Stimulated activated effector memory CD8-positive, alpha-beta T cell treated with anti-CD3 and anti-CD28 coated beads, Interleukin-12 subunit alpha, Interleukin-12 subunit beta, amount 100 ng/mL, for 72 hours (primary cell): ENCODE measurements around the gene WDR46.
"Not testable (repeated sequence)": the region's sequence is repeated elsewhere in the genome, so short reads cannot be mapped to it uniquely, and the experiment has no call there.

ENCODE experiments used
- ATAC-seq: fragments of 150-1000 bp; cut with Tn5 transposase; 2 replicates; pipeline ENCODE4 v1.10.0; 2021
- DNase-seq, 2 donors: peaks; one replicate each; pipeline ENCODE4 v3.0.0; 2021 to 2022; ENCODE audit warnings: low spot score in 2 of 2
- H3K27ac Mint-ChIP-seq: one replicate; pipeline ENCODE4 v1.8.0; 2022; ENCODE audit warnings: mild to moderate bottlenecking, mixed read lengths
- H3K36me3 Mint-ChIP-seq: one replicate; pipeline ENCODE4 v1.8.0; 2022; ENCODE audit warnings: mild to moderate bottlenecking, mixed read lengths
- H3K4me1 Mint-ChIP-seq: one replicate; pipeline ENCODE4 v1.8.0; 2022; ENCODE audit warnings: mixed read lengths
- H3K4me3 Mint-ChIP-seq: one replicate; pipeline ENCODE4 v1.8.0; 2022; ENCODE audit warnings: mild to moderate bottlenecking, mixed read lengths
- H3K9me3 Mint-ChIP-seq: one replicate; pipeline ENCODE4 v1.8.0; 2022; ENCODE audit warnings: mixed read lengths

Gene WDR46

GRCh38 chr6:33297956-33298772, 9.1 kb upstream of the WDR46 start:
- Mint-ChIP-seq H3K9me3 (no peaks in the 10 kb centered on the region), H3K36me3 (peaks cover 88% of the 10 kb centered on the region), H3K4me1 (peaks cover 48% of the 10 kb centered on the region), H3K27ac (peak overlapping the region; percentile 100), H3K4me3 (peak overlapping the region; percentile 100)
- DNase-seq (peak in 1 of 2 donors; percentile 81), ATAC-seq (peak; percentile 54)

GRCh38 chr6:33297406-33297955, 8.4 kb upstream of the WDR46 start:
- Mint-ChIP-seq H3K4me1 (peaks cover 48% of the 10 kb centered on the region), H3K4me3 (peak overlapping the region; percentile 100), H3K36me3 (peaks cover 88% of the 10 kb centered on the region), H3K27ac (peak overlapping the region; percentile 100), H3K9me3 (no peaks in the 10 kb centered on the region)
- ATAC-seq: no peak
- no peak for DNase-seq

DNA sequence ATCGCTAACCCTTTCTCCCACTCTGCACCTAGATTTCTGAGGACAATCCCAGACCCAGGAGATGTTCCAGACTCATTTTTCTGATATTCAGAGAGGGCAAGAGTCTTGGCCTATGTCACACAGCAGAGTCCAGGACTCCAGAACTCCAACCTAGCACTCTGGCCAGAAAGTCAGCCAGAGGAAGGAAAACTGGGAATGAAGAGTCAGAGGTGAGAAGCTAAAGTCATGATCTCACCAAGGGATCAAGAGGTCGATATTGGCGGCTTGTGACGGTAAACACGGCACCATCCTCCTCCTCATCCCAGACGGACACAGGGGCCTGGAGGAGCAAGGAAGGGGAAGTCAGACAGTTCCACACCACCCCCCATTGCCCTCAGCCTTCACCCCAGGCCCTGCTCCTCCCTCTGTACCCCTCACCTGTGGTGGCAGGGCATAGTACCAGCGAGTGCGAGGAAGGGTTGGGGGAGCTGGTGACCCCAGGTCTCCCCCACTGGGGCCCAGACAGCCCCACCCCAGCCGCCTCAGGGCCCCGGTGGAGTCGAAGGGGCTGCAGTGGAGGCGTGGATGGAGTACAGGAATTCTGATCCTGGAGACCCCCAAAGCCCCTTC, 7.9 kb upstream of the WDR46 start:
- no peak for DNase-seq
- peaks cover 88% of the 10 kb centered on the region for H3K36me3 Mint-ChIP-seq
- peak overlapping the region; percentile 100 for H3K4me3 Mint-ChIP-seq
- no peak for ATAC-seq
- H3K9me3 Mint-ChIP-seq: no peaks in the 10 kb centered on the region
- peak overlapping the region; percentile 100 for H3K27ac Mint-ChIP-seq
- peaks cover 52% of the 10 kb centered on the region for H3K4me1 Mint-ChIP-seq

GRCh38 chr6:33295621-33296369, 6.8 kb upstream of the WDR46 start:
- no peaks in the 10 kb centered on the region for H3K9me3 Mint-ChIP-seq
- peaks cover 53% of the 10 kb centered on the region for H3K4me1 Mint-ChIP-seq
- peak overlapping the region; percentile 100 for H3K27ac Mint-ChIP-seq
- ATAC-seq: no peak
- peaks cover 88% of the 10 kb centered on the region for H3K36me3 Mint-ChIP-seq
- H3K4me3 Mint-ChIP-seq: no peak overlapping the region
- no peak for DNase-seq

DNA sequence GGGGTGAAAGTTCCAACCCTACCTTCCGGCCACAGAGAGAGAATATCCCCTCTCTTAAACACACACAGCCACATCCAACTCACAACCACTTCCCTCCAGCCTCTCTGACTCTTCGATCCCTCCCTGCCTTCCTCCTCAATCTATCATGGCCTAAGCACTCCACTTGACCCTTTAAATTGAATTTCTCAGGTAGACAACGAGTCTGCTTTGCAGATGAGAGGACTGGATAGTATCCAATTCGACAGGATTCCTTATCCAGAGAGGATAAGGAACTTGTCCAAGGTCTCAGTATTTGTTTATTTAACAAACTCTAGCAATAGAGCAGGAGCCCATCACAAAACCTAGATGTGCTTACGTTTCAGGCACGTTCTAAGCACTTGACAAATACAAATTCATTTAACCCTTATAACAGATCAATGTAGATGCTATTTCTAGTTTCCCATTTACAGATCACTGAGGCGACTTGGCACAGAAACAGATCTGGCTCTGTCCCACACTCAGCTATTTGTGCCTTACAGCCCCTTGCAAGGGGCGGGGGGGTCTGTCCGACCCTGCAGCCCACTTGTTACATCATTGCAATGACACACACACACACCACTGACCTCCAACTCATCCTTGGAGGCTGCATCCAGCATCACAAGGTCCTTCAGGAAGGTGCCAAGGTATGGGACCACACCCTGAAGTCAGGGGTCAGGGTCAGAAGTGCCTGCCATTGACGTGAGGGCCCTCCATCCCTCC, 5.2 kb upstream of the WDR46 start:
- Mint-ChIP-seq H3K36me3 (peaks cover 88% of the 10 kb centered on the region), H3K4me3 (no peak overlapping the region), H3K27ac (no peak overlapping the region), H3K4me1 (peaks cover 54% of the 10 kb centered on the region), H3K9me3 (no peaks in the 10 kb centered on the region)
- no peak for DNase-seq
- ATAC-seq: no peak

- no peak overlapping the region for H3K27ac Mint-ChIP-seq
- no peaks in the 10 kb centered on the region for H3K9me3 Mint-ChIP-seq
- no peak overlapping the region for H3K4me3 Mint-ChIP-seq
- ATAC-seq (no peak), DNase-seq (no peak)
- H3K4me1 Mint-ChIP-seq: peaks cover 57% of the 10 kb centered on the region
- H3K36me3 Mint-ChIP-seq: peaks cover 86% of the 10 kb centered on the region
Measured at GRCh38 chr6:33292996-33293682, 4.1 kb upstream of the WDR46 start.

GRCh38 chr6:33290459-33290858, 1.4 kb upstream of the WDR46 start:
- DNase-seq: no peak
- Mint-ChIP-seq H3K27ac (peak overlapping the region; percentile 95), H3K4me3 (peak overlapping the region; percentile 90), H3K36me3 (peaks cover 93% of the 10 kb centered on the region), H3K9me3 (no peaks in the 10 kb centered on the region), H3K4me1 (peaks cover 53% of the 10 kb centered on the region)
- ATAC-seq: no peak

GRCh38 chr6:33289784-33290315, 811 bp upstream of the WDR46 start:
- Mint-ChIP-seq H3K36me3 (peaks cover 94% of the 10 kb centered on the region), H3K9me3 (no peaks in the 10 kb centered on the region), H3K4me1 (peaks cover 52% of the 10 kb centered on the region), H3K27ac (peak overlapping the region; percentile 95), H3K4me3 (peak overlapping the region; percentile 90)
- DNase-seq: no peak
- ATAC-seq: peak; percentile 11

GRCh38 chr6:33288141-33288920, 708 bp downstream of the WDR46 start:
- Mint-ChIP-seq H3K9me3 (no peaks in the 10 kb centered on the region), H3K4me3 (peak overlapping the region; percentile 90), H3K4me1 (peaks cover 52% of the 10 kb centered on the region), H3K36me3 (peaks cover 98% of the 10 kb centered on the region), H3K27ac (peak overlapping the region; percentile 95)
- DNase-seq (no peak), ATAC-seq (no peak)

DNA sequence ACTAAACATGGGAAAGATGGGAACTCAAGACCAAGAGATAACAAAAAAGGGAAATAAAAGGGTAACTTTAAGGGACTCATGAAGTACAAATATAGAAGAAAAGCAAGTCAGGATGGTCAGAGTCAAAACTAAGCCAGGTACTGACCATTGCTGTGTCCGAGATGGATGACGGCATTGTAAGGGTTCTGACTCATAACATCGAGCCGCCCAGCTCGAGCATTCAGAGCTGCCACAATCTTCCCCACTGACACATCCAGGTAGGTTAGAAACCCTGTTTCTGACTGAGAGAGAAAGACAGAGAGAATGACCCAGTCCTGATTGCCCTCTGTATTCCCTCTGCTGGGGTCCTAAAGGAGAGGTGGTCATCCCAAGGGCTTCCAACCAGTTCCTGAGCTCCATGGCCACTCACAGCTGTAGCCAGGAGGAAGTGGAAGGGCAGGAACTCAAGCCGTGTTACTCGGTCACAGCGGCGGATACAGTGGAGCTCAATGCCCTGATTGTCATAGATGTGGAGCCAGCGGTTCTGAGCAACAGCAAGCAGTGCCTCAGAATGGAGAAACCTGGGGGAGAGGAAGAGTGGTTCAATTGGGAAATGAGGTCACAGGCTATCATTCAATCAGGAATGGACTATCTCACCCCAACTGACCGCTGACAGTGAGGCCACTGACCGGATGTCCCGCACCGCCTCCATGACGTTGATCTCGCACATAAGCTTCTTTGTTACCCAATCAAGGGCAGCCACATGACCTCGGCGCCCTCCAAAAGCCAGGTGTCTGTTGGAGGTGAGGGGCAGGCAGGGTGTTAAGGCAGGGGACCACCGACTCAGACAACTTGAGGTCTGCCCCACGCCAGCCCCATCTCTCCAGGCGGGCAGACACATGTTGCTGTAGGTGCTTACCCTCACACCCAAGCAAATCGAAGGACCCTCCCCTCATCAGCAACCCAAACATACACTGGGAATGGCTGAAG, 1.8 kb downstream of the WDR46 start:
- Mint-ChIP-seq H3K27ac (peak overlapping the region; percentile 80), H3K36me3 (peaks cover 98% of the 10 kb centered on the region), H3K4me3 (peak overlapping the region; percentile 90), H3K9me3 (no peaks in the 10 kb centered on the region), H3K4me1 (peaks cover 52% of the 10 kb centered on the region)
- DNase-seq (no peak), ATAC-seq (no peak)

GRCh38 chr6:33285214-33285613, 3.8 kb downstream of the WDR46 start:
- Mint-ChIP-seq H3K36me3 (peaks cover 95% of the 10 kb centered on the region), H3K4me1 (peaks cover 35% of the 10 kb centered on the region)
- DNase-seq, ATAC-seq, H3K9me3 Mint-ChIP-seq, H3K4me3 Mint-ChIP-seq, H3K27ac Mint-ChIP-seq: not testable (repeated sequence)

DNA sequence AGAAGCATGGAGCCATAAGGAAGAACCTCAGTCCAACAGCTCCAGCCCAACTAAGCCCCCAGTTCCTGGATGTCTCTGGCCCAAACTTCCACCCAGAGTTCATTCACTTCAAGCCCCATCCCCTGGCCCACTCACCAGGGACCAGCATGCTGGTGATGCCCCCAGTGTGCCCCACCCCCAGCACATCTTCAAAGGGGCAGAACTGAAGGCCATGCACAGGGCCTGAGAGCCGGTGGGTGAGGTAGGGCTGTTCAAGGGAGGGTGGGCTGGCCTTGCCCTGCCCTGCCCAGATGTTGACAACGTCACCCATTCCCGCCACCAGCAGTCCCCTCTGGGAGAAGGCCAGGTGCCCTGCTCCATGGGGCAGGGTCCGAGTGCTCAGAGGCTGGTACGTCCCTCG, 8.5 kb downstream of the WDR46 start:
- Mint-ChIP-seq H3K4me3 (no peak overlapping the region), H3K36me3 (peaks cover 91% of the 10 kb centered on the region), H3K27ac (peak overlapping the region; percentile 35), H3K4me1 (peaks cover 26% of the 10 kb centered on the region), H3K9me3 (no peaks in the 10 kb centered on the region)
- DNase-seq (no peak), ATAC-seq (no peak)
